ENCODE measurements around the gene AGAP3.
"Not testable (repeated sequence)": the region's sequence is repeated elsewhere in the genome, so short reads cannot be mapped to it uniquely, and the experiment has no call there.

Gene AGAP3

GRCh38 chr7:151085691-151086620 lies at the start of gene AGAP3:
AGAP3 (plus strand) TSS chr7:151086475; CDS start chr7:151086742, 267 bp downstream.
- DNase-seq (ENCODE audit: low spot score): peak; percentile 93

DNA sequence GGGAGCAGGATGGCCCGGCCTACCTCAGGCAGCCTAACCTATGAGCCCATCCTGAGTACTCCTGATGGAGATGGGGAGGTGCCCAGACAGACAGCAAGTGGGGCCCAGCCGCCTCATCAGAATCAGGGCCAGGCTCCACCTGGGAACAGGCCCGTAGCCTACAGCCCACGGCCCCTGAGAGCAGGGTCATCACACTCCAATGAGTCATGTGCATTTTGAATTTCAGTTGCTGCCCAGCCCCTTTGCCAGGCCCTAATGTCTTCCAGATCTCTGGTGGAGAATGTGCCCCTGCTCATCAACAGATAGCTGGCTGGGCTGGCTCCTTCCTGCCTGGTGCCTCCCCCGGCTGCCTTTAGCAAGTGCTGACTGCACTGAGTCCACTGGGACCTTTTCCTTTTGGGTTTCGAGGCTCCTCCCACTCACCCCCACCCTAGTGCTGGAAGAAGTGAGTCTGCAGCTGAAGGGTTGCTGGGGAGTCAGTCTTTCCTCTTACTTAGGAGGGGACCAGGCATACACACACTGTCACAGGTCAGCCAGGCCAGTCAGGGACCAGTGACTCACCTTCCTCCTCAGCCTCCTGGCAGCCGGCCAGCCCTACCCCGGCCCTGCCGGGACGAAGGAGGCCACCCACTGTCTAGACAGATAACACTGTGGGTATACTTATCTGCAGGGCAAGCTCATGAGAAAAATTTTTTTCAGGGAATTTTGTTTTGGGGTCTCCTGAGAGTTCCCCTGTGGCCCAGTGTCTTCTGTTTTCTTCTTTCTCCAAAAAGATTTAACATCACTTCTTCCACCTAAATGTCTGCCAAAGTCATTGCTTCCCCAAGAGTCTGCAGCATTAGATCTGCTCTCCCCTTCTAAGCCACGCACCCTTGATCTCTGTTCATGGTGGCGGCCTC lies 47.1 kb upstream of the AGAP3 start:
- peak; percentile 85 for DNase-seq (ENCODE audit: low spot score)

DNA sequence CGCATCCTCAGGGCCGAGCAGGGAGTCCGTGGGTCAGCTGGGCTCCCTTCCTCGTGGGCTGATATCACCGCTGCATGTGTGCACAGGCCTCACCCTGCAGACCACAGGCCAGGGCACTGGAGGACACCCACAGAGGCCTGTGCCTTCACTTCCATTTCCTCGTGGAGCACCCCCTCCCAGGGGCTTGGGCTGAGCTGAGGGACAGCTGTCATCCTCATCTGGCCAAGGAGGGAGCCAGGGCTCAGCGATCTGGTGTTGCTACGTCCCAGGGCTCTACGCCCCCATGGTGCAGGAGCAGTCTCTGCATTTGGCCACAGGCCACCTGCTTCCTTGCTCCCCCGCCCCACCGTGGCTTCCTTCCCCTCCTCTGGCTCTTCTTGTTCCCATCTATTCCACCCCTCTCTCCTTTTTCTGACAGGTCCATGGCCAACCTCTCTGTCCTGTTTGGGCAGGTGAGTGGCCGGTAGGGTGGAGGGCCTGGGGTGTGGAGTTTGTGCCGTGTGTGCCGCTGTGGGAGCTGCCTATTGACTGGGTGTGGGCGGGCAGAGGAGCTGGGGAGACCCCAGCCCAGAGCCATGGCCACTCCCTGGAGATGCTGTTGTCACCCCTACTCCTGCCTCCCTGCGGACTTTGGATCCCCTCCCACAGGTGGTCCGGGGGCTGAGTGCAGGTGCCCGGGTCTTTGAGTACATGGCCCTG lies 46.3 kb upstream of the AGAP3 start:
- no peak for DNase-seq (ENCODE audit: low spot score)

GRCh38 chr7:151040616-151041375 lies 45.5 kb upstream of the AGAP3 start:
- DNase-seq (ENCODE audit: low spot score): no peak

DNA sequence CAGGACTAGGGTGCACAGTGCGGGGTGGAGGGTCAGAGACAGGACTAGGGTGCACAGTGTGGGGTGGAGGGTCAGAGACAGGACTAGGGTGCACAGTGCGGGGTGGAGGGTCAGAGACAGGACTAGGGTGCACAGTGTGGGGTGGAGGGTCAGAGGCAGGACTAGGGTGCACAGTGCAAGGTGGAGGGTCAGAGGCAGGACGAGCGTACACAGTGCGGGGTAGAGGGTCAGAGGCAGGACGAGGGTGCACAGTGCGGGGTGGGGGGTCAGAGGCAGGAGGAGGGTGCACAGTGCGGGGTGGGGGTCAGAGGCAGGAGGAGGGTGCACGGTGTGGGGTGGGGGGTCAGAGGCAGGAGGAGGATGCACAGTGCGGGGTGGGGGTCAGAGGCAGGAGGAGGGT lies 42.8 kb upstream of the AGAP3 start:
- not testable (repeated sequence) for DNase-seq (ENCODE audit: low spot score)

DNA sequence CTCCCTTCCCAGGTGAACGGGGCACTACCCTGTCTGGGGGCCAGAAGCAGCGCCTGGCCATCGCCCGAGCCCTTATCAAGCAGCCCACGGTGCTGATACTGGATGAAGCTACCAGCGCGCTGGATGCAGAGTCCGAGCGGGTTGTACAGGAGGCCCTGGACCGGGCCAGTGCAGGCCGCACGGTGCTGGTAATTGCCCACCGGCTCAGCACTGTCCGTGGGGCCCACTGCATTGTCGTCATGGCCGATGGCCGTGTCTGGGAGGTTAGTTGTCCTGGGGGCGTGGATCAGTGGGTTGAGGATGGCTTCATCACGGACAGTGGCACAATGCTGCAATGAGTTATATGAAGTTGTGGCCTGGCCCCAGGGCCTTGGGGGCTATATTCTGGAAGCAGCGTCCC lies 42.3 kb upstream of the AGAP3 start:
- DNase-seq (ENCODE audit: low spot score): no peak

- no peak for DNase-seq (ENCODE audit: low spot score)
Measured at GRCh38 chr7:151045262-151045661, 41.0 kb upstream of the AGAP3 start.

- DNase-seq (ENCODE audit: low spot score): no peak
Measured at GRCh38 chr7:151045967-151046366, 40.3 kb upstream of the AGAP3 start.

DNA sequence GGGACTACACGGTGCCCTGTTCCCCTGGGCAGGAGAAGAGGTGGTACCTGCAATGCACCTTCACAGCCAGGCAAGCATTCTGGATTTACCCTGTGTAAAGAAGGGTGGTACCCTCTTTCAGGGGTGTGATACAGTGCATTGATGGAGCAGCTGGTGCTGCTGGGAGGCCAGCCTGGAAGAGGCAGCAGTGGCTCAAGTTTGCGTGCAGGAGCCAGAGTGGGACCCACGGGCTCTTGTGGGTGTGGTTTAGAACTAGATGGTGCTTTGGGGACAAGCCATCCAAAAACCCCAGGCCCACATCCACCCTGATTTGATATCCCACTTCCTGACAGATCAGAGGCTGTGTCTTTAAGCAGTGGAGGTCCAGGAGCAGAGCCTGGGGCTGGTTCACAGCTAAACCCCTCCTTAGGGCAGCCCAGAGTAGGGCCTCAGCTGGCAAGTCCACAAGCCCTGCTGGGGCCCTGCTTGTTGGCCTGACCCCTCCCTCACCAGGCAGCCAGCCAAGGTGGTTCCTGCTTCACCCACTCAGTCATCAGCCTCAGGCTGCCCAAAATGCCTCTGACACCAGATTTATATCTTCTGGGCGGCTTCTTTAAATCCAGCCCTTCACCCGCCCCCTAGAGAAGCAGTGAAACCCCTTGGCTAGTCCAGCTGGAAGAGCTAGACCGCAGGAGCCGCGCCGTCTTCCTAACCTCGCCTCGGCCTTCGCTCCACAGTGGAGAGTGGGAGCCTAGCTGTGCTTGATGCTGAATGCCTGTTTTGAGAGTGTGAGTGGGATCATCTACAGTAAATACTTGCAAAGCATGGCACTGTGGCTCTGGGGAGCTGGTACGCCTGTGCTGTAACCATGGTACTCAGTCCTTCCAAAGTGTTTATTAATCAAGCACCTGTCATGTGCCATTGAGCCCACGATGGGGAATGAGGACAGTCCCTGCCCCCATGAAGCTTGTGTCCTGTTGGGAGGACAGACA lies 39.4 kb upstream of the AGAP3 start:
- peak; percentile 58 for DNase-seq (ENCODE audit: low spot score)

- no peak for DNase-seq (ENCODE audit: low spot score)
Measured at GRCh38 chr7:151047976-151048815, 38.1 kb upstream of the AGAP3 start, which contains the start of gene ASIC3. ASIC3 (plus strand) TSS chr7:151048531; CDS start chr7:151048886, 355 bp downstream.

DNA sequence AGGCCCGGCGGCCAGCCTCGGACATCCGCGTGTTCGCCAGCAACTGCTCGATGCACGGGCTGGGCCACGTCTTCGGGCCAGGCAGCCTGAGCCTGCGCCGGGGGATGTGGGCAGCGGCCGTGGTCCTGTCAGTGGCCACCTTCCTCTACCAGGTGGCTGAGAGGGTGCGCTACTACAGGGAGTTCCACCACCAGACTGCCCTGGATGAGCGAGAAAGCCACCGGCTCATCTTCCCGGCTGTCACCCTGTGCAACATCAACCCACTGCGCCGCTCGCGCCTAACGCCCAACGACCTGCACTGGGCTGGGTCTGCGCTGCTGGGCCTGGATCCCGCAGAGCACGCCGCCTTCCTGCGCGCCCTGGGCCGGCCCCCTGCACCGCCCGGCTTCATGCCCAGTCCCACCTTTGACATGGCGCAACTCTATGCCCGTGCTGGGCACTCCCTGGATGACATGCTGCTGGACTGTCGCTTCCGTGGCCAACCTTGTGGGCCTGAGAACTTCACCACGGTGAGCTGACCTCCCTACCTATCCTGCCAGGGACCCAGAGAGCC lies 37.3 kb upstream of the AGAP3 start:
- no peak for DNase-seq (ENCODE audit: low spot score)

DNA sequence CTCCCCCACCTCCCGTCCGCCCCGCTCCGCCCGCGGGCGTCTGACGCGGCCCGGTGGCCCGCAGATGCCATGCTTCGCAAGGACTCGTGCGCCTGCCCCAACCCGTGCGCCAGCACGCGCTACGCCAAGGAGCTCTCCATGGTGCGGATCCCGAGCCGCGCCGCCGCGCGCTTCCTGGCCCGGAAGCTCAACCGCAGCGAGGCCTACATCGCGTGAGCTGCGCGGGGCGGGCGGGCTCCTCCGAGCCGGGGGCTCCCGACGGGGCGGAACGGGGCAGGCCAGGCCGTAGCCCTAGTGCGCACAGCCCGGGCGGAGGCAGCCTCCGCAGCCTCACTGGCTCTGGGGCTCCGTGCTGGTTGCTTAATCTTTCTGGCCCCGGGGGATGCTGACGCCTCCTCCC lies 35.2 kb upstream of the AGAP3 start:
- peak; percentile 86 for DNase-seq (ENCODE audit: low spot score)

GRCh38 chr7:151053096-151053495 lies 33.2 kb upstream of the AGAP3 start:
- no peak for DNase-seq (ENCODE audit: low spot score)

GRCh38 chr7:151053751-151054150 lies 32.5 kb upstream of the AGAP3 start:
- no peak for DNase-seq (ENCODE audit: low spot score)

- no peak for DNase-seq (ENCODE audit: low spot score)
Measured at GRCh38 chr7:151056283-151056665, 30.0 kb upstream of the AGAP3 start.

- no peak for DNase-seq (ENCODE audit: low spot score)
Measured at GRCh38 chr7:151056666-151057505, 29.4 kb upstream of the AGAP3 start.

DNA sequence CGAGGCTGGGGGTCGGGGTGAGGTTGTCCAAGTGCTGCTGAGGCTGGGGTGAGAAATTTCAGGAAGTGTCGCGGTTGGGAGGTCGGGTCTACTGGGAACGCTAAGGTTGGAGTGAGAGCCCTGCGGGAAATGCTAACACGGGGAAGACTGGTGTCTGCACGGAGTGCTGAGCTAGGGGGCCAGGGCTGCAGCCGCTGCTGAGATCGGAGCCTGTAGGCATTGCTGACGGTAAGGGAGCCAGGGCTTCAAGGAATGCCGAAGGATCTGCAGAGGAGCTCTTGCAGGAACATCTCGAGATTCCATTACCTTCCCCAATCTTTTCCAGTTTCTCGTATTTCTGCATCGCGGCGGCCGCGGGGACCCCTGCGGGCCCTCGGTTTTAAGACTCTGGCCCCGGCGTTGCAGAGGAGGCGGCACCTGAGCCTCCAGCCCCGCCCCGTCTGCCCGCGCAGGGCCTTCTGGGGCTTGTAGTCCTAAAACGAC lies 28.7 kb upstream of the AGAP3 start, which contains the start of gene CDK5:
CDK5 (minus strand) TSS at position 392 of the 483 bp plus-strand sequence; CDS start at position 343, 49 bp downstream.
- peak; percentile 62 for DNase-seq (ENCODE audit: low spot score)

All from AG08396 (cell line).